ENCODE results near the gene MEGF8.

Gene MEGF8

GRCh38 chr19:42291435-42291810, 34.0 kb upstream of the MEGF8 start:
- TF ChIP-seq, protein P1, sequence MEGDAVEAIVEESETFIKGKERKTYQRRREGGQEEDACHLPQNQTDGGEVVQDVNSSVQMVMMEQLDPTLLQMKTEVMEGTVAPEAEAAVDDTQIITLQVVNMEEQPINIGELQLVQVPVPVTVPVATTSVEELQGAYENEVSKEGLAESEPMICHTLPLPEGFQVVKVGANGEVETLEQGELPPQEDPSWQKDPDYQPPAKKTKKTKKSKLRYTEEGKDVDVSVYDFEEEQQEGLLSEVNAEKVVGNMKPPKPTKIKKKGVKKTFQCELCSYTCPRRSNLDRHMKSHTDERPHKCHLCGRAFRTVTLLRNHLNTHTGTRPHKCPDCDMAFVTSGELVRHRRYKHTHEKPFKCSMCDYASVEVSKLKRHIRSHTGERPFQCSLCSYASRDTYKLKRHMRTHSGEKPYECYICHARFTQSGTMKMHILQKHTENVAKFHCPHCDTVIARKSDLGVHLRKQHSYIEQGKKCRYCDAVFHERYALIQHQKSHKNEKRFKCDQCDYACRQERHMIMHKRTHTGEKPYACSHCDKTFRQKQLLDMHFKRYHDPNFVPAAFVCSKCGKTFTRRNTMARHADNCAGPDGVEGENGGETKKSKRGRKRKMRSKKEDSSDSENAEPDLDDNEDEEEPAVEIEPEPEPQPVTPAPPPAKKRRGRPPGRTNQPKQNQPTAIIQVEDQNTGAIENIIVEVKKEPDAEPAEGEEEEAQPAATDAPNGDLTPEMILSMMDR (IDR thresholded peaks at IDR 0.05; ENCODE audit: low read depth, low read length, missing control alignments): no peak
- no peak for DNase-seq (ENCODE audit: low read depth)
- no peak overlapping the region for H3K4me3 ChIP-seq (ENCODE audit: low read depth, low read length)

DNA sequence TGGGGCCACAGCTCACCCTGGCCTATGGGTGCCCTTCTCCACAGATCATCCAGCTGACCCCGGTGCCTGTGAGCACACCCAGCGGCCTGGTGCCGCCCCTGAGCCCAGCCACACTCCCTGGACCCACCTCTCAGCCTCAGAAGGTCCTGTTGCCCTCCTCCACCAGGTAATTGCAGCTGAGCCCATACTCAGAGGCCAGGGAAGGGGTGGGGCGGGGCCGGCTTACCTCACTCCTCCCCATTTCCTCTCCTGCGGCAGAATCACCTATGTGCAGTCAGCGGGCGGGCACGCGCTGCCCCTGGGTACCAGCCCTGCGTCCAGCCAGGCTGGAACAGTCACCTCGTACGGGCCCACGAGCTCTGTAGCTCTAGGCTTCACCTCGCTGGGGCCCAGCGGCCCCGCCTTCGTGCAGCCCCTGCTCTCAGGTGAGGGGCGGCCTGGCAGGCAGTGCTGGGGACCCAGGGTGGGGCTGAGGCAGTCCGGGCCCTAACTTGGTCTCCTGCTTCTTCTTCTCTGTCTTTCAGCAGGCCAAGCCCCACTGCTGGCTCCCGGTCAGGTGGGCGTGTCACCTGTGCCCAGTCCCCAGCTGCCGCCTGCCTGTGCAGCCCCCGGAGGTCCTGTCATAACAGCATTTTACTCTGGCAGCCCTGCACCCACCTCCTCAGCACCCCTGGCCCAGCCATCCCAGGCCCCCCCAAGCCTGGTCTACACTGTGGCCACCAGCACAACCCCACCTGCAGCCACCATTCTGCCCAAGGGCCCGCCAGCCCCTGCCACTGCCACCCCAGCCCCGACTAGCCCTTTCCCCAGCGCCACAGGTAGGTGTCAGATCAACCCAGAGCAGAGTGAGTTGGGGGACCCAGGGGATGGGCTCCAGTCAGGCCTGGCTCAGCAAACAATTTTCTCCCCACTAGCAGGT, 33.1 kb upstream of the MEGF8 start:
- H3K4me3 ChIP-seq (ENCODE audit: low read depth, low read length): no peak overlapping the region
- no peak for DNase-seq (ENCODE audit: low read depth)
- TF ChIP-seq, protein P1 (IDR thresholded peaks at IDR 0.05; ENCODE audit: low read depth, low read length, missing control alignments): no peak

DNA sequence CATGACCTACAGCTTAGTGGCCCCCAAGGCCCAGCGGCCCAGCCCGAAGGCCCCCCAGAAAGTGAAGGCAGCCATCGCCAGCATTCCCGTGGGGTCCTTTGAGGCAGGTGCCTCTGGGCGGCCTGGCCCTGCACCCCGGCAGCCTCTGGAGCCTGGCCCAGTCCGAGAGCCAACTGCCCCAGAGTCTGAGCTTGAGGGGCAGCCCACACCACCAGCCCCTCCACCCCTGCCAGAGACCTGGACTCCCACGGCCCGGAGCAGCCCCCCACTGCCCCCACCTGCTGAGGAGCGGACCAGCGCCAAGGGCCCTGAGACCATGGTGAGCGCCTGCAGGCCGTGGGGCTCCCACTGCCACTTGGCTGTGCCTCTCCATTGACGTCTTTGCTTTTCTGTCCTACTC, 32.5 kb upstream of the MEGF8 start:
- TF ChIP-seq, protein P1 (IDR thresholded peaks at IDR 0.05; ENCODE audit: low read depth, low read length, missing control alignments): no peak
- no peak for DNase-seq (ENCODE audit: low read depth)
- H3K4me3 ChIP-seq (ENCODE audit: low read depth, low read length): no peak overlapping the region

DNA sequence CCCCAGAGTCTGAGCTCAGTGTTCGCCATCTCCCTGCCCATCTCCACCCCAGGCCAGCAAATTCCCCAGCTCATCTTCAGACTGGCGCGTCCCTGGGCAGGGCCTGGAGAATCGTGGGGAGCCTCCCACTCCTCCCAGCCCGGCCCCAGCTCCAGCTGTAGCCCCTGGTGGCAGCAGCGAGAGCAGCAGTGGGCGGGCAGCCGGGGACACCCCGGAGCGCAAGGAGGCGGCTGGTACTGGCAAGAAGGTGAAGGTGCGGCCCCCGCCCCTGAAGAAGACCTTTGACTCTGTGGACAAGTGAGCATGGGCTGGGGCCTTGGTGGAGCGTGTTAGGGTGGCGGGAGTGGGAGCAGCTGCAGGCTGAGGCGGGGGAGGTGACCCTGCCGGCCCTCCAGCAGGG, 31.9 kb upstream of the MEGF8 start:
- H3K4me3 ChIP-seq (ENCODE audit: low read depth, low read length): no peak overlapping the region
- TF ChIP-seq, protein P1 (IDR thresholded peaks at IDR 0.05; ENCODE audit: low read depth, low read length, missing control alignments): no peak
- no peak for DNase-seq (ENCODE audit: low read depth)

GRCh38 chr19:42293948-42294347, 31.5 kb upstream of the MEGF8 start:
- no peak overlapping the region for H3K4me3 ChIP-seq (ENCODE audit: low read depth, low read length)
- no peak for DNase-seq (ENCODE audit: low read depth)
- TF ChIP-seq, protein P1 (IDR thresholded peaks at IDR 0.05; ENCODE audit: low read depth, low read length, missing control alignments): no peak

- TF ChIP-seq, protein P1 (IDR thresholded peaks at IDR 0.05; ENCODE audit: low read depth, low read length, missing control alignments): no peak
- H3K4me3 ChIP-seq (ENCODE audit: low read depth, low read length): no peak overlapping the region
- no peak for DNase-seq (ENCODE audit: low read depth)
Measured at GRCh38 chr19:42294471-42295137, 30.8 kb upstream of the MEGF8 start.

All from GM12864 (cell line).